GM18951 (cell line): ENCODE data around the gene SGTA.

ENCODE experiments used
- POLR2A ChIP-seq: IDR thresholded peaks from 4 replicates; pipeline ENCODE4 v1.6.1; 2011; ENCODE audit warnings: mild to moderate bottlenecking; ENCODE audit not compliant: insufficient read length, insufficient read depth; ENCODE audit errors: extremely low read depth
- in situ Hi-C: fragments of 300-500 bp; cut with MboI; formaldehyde crosslinking; loops from one replicate; pipeline ENCODE4 v1.12.0; 2022; ENCODE audit warnings: low sequenced_read_pairs, mixed read lengths, inconsistent platforms; ENCODE audit not compliant: unreplicated experiment

SGTA gene

DNA sequence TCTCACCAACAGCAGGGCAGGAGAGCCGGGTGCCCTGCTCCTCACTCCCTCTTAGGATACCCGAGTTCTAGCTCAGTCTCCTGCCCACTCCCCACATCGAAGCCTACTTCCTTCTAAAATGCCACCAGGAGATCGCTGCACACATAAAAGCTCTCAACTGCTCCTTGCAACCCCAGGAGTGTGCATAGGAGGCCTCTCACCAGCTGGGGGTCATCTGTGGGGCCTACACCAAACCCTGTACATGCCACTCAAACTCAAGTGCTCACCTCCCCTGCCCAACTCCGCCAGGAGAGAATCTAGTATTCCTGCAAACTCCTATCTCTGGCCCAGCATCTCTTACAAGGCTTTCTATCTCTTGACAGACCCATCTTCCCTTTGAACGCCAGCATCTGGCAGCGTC lies 2.8 kb downstream of the SGTA start:
- in situ Hi-C loops = no loop called here
- no peak for TF ChIP-seq POLR2A

GRCh38 chr19:2779121-2779740 lies 3.8 kb downstream of the SGTA start:
- TF ChIP-seq POLR2A = no peak
- in situ Hi-C loops = no loop called here

DNA sequence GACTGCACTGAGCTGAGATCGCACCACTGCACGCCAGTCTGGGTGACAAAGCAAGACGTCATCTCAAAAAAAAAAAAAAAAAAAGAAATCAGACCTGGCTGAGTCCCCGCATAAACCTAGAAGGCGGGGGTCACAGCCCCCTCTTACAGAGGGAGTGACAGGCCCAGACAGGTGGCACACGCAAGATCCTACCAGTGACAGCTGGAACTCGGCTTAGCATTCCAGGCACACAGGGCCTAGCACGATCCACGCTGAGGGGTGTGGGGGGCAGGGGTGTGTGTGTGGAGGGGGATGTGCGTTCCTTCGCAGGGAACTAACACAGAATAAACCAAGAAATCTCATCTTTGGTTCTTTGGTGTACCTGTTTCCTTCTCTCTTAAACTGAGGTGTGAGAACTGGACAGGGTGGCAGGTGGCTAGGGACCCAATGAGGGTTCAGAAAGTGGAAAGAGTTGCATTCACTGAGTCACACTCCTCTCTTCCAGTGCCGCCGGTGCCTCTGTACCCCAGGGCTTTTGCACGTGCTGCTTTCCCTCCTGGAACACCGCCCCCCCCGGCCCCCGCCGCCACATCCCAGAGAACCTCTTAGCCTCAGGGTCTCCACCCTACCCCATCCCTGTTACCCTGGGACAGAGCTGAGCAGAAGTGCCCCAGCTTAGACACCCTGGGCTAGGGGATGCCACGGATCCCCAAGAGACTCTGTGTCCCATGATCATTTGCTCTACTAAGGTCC lies 5.0 kb downstream of the SGTA start:
- no peak for TF ChIP-seq POLR2A
- in situ Hi-C loops = no loop called here

DNA sequence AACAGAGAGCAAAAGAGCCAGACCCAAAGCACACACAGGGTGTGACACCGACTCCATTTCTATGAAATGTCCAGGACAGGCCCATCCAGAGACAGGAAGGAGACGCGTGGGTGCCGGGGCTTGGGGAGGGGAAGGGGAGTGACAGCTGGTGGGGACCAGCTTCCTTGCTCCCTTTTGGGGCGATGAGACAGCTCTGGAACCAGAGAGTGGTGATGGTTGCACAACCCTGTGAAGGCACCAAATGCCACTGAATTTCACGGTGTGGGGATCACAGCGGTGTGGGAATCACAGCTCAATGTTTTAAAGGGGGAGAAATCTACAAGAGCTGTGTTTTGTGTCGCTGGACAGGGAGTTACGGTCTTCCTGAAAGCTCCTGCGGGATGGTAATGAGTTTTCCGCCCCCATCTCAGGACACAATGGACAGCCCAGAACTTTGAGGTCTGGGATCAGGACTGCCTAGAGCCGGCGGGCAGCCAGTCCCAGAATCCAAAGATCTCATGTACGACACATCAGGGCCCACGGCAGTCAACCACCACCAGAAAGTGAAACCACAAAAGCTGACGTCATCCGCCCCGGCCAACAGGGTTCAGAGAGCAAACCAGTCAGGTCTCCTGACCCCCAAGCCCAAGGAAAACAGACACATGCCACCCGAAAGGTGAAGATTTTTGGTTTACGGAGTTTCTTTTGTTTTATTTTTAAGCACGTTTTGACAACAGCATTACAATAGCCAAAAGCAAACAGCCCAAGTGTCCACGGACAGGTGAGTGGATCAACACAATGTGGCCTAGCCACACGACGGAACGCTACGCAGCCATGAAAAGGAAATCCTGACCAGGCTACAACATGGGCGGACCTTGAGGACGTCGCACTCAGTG lies 7.3 kb downstream of the SGTA start:
- TF ChIP-seq POLR2A = no peak
- in situ Hi-C loops = no loop called here

DNA sequence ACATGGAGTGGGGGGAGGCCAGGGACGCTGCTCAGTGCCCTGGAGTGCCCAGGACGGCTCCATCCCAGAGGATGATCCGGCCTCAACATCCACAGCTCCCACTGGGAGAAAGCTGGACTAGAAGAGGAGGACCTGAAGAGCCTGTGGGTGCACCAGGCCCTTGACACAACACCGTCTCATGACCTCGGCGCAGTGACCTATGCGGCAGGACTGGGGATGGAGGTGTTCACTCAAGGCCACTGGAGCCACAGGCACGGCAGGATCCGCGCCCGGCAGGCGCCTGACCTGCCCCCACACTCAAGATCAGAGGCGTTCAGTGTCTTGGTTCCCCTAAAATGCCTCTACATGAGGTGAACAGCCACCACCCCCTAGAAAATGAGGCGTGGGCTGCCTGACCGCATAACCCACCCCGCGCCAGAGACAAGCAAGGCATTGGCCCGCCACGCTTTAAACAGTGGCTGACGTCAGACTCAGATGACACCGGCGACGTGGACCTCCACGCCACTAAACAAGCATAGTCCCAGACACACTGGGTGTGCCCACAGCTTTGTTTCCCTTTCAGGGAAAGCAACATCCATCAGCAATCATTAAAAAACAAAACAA lies 8.0 kb downstream of the SGTA start:
- no peak for TF ChIP-seq POLR2A
- in situ Hi-C loops = no loop called here

GRCh38 chr19:2774083-2774679 lies 8.9 kb downstream of the SGTA start:
- in situ Hi-C loops = no loop called here

DNA sequence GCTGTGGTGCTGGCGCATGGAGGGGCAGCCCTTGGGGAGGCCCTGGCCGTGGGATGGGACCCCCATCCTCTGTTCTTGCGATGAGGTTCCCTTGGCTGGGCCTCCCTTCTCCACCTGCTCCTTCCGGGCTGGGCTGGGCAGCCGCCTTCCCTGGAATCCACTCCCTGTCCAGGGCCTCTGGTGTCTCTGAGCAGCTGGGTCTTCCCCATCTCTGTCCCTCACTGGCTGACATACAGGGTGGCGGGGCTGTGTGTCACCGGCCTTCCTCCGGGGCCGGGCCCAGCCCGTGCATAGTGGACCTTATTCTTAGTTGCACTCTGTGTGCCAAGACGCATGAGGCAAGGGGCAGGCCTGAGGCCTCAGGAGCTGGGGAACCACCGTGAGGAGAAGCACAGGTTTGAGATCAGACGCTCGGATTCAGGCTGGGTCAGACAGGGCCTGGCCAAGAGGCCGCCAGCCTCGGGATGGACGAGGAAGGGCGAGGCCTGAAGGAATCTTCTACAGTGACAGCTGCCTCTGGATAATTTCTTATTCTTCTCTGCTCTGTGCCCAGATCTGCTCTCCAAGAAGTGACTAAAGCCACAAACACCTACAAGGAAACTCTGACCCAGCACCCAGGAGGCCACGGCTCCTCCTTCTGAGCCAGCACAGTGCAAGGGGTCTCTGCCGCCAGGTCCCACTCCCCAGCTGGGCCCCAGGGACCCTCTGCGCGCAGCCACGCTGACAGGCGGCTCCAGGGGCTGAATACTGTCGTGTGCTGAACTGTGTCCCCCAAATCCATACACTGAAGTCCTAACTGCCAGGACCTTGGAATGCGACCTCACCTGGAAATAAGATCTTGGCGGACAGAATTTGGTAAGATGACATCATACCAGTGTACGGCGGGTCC lies 11.0 kb downstream of the SGTA start:
- no peak for TF ChIP-seq POLR2A
- in situ Hi-C loops = no loop called here

More at GRCh38 chr19:2774083-2774679, 8.9 kb downstream of the SGTA start:
- no peak for TF ChIP-seq POLR2A

DNA sequence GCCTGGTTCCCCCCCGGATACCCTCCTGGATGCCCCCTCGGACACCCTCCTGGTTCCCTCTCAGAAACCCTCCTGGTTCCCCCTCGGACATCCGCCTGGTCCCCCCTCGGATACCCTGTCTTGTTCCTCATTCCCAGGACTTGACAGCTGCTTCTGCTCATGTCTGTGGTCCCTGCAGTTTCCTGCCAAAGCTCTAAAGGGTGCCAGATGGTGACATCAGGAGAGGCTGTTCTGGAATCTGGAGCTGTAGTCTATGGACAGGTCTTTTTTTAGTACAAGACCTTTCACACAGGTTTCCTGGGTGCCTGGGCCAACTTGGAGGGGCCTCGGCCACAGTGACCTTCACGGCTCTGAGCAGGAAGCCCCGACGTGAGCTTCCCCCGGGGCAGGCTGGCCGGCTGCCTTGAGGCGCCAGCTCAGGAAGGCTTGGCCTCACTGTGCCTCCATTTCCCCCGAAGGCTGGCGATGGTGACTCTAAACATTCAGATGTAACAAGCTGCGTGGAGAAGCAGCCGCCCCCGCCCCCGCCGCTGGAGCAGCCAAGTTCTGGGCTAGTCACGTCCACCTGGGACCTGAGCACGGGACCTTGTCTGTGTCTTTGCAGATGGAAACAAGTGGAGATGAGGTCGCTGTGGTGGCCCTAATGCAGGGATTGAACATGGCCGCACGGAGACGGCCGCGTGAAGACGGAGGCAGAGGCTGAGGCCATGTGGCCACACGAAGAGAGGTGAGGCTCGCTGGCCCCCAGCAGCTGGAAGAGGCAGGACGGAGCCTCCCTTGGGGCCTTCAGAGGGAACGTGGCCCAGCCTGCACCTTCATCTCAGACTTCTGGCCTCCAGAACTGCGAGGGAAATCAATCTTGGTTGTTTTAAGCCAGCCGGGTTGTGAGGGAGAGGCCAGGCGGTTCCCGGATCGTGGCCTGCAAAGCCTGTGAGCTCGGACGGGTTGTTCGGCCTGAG lies 12.7 kb downstream of the SGTA start:
- TF ChIP-seq POLR2A = no peak

DNA sequence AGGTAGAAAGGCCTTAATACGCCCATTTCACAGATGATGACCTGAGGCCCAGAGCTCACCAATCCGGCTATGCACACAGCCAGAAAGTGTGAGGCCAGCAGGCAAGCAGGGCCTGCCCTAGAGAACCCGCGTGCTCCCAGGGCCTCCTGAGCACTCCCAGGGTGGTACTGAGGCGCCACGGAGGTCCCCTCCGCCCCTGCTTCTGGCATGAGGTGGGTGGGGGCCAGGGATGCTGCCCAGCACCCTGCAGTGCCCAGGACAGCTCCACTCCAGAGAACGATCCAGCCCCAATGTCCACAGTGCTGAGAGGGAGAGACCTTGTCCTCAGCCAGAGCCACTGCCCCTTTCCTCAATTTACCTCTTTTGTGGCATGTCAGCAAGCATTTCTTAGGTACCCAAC lies 13.9 kb downstream of the SGTA start:
- in situ Hi-C loops = no loop called here
- TF ChIP-seq POLR2A = no peak

More for the DNA sequence above, 12.7 kb downstream of the SGTA start:
- in situ Hi-C loops = no loop called here

DNA sequence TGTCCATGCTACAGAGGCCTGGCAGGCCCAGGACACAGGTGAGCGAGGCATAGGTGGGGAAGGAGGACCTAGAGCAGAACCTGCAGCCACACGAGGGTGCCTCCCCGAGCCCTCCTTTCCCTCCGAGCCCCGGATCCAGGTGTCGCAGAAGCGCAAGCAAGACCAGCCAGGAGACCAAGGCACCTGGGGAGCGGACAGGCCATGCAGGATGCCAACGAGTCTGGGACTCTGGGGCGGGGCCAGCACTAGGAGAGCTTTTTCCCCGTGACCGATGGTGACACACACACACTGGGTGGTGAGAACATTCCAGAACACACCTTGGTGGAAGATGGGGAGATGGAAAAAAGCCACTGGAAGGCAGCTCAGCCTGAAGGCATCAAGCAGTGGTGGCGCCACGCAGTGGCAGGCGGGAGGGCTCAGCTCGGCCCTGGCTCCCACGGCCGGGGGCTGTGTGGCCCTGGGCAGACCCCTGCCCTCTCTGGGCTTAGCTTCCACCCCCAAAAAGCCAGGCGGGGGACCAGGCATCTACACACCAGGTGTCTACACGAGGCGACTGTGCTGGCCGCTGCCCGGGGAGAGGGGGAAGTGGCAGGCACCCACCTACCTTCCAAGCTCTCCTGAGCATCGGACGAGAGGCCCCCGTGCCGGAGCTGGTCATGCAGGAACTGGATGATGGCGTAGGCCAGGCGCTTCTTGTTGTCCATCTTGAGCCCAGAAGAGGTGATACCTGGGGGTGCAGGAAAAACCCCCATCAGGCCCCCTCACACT lies 14.5 kb downstream of the SGTA start:
- TF ChIP-seq POLR2A = no peak
- in situ Hi-C loops = no loop called here
